ENCODE data around the gene MTMR8.

MTMR8 gene

GRCh38 chrX:64291123-64291522, 104.1 kb downstream of the MTMR8 start:
- DNase-seq = no peak

- no peak for DNase-seq
Observed at GRCh38 chrX:64265265-64265664, 130.0 kb downstream of the MTMR8 start.

- DNase-seq = no peak
Observed at GRCh38 chrX:64230123-64230970, 164.9 kb downstream of the MTMR8 start, which contains the start of gene ASB12. ASB12 (minus strand) TSS chrX:64230607; CDS start chrX:64225650, 4,957 bp downstream.

GRCh38 chrX:64229154-64229553, 166.1 kb downstream of the MTMR8 start:
- no peak for DNase-seq

All from SHP77 (cell line).